A375 (cell line): Measurements from ENCODE around the gene NFIX. TPM values are rescaled to one million over a fixed set of nuclear protein-coding genes. Genes with fewer than 3 reads are reported as not detected.

ENCODE experiments used
- total RNA-seq: library from RNA; depleted of rRNA; stranded (reverse); fragments of >200 nt; shearing (Covaris generic); gene quantifications from 2 replicates; pipeline ENCODE4 v1.2.3, GENCODE V29; 2014; rRNA removed

Gene NFIX
- total RNA-seq = 22.5 and 28.1 TPM in 2 replicates

DNA sequence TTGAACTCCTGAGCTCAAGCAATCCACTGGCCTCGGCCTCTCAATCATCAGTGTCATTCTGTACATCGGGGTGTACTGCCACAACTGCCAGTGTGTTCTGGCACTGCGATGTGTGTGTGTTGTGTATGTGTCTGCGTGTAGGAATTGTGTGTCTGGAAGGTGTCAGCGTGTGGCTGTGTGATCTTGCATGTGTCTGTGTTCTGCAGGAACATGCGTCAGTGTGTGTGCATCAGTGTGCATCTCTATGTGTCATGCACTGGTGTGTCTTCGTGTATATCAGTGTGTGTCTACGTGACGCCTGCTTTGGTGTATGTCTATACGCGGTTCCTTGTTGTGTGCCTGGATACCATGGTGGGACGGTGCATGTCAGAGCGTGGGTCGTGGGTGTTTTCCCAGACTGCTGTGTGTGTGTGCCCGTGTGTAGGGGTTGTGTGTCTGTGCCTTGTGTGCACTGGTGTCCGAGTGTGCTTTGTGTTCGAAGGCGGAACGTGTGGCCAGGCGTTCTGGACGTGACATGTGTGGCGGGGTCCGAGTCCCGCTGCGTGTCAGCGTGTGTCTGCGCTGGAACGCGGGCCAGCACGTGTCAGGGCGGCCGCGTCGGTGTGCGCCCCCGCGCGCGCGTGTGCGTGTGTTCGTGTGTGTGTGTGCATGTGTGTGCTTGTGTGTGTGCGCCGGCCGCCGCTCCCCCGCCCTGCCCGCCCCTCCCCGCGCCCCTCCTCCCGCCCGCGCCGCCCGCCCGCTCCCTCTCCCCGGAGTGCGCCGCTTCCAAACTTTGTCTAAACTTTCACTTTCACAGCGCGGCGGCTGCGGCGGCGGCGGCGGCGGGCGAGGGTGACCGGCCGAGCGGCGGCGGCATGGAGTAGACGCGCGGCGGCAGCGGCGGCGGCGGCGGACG lies at the start of gene NFIX:
NFIX (plus strand) TSS at position 775 of the 895 bp plus-strand sequence. CDS start 363 bp downstream, outside the sequence.

GRCh38 chr19:12945479-12946091 lies 49.7 kb upstream of the NFIX start, which contains the start of gene RAD23A:
Gene RAD23A (plus strand): TSS chr19:12945862. CDS start chr19:12945949, 87 bp downstream.

GRCh38 chr19:12956446-12957388 lies 38.6 kb upstream of the NFIX start, which contains the start of gene GADD45GIP1:
Gene GADD45GIP1 (minus strand): TSS chr19:12957223. CDS start chr19:12957212, 11 bp downstream.

DNA sequence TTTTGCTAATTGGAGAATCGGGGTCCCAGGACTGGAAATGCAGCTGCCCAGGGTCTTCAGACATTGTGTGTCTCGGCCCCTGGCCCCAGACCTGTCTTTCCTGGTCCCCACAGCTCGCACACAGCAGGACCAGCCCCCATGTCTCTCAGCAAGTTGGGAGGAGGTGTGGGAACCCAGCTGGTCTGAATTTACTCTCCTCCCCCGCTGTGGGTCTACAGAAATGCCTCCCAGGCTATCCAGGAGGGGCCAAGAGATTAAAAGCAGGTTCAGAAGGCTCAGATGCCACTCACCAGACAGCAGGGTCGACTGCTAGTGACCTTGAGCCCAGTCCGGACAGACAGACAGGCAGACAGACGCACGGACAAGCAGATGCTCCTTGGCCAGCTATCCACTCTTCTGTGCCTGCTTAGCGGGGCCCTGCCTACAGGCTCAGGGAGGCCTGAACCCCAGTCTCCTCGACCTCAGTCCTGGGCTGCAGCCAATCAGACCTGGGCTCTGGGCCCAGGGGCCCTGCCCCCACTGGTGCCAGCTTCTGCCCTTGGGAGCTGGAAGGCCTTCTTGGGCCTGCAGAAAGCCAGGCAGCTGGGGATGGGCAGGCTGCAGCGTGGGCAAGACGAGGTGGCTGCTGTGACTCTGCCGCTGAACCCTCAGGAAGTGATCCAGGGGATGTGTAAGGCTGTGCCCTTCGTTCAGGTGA lies 25.8 kb upstream of the NFIX start, which contains the start of gene DAND5:
DAND5 (plus strand) TSS at position 285 of the 697 bp plus-strand sequence; CDS start at position 370, 85 bp downstream.

DNA sequence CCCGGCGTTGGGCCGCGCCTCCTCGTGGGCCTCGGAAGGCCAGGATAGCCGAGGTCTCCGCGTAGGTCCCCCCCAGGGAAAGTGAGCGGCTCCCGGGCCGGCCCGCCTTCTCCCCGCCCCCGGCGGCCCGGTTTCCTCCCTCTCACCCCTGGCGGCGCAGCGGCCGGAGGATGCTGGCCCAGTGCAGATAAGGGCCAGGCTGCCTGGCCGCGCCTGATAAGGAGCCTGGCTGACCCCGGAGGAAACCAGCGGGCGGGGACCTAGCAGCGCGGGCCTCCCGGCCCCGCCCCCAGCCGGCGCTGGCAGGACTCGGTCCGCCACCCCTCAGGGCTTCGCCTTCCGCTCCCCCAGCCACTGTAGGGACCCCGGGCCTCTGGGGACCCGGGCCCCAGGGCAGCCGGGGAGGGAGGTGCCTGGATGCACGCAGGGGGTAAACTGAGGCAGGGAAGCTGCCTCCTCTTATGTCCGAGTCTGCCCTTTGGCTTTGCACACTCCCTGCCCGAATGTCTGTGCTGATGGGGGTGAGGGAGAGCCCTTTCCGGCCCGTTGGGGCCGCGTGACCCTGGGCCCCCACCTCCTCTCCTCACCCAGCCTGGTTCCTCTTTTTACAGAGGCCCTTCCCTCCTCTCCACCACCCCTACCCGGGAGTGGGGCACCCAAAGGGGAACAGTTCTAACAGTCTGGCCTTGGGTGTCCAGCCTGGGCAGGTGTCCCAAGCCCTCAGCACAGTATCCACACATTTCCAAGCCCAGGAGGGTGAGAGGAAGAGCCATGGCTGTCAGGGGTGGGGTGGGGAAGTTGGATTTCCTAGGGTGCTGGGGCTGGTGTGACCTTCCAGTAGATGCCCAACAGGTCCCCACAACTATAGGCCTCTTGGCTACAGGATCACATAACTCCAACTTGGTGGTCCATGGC lies 107.6 kb downstream of the NFIX start, which contains the start of gene LYL1:
LYL1 (minus strand) TSS at position 193 of the 915 bp plus-strand sequence. CDS start 1,687 bp downstream, outside the sequence.

DNA sequence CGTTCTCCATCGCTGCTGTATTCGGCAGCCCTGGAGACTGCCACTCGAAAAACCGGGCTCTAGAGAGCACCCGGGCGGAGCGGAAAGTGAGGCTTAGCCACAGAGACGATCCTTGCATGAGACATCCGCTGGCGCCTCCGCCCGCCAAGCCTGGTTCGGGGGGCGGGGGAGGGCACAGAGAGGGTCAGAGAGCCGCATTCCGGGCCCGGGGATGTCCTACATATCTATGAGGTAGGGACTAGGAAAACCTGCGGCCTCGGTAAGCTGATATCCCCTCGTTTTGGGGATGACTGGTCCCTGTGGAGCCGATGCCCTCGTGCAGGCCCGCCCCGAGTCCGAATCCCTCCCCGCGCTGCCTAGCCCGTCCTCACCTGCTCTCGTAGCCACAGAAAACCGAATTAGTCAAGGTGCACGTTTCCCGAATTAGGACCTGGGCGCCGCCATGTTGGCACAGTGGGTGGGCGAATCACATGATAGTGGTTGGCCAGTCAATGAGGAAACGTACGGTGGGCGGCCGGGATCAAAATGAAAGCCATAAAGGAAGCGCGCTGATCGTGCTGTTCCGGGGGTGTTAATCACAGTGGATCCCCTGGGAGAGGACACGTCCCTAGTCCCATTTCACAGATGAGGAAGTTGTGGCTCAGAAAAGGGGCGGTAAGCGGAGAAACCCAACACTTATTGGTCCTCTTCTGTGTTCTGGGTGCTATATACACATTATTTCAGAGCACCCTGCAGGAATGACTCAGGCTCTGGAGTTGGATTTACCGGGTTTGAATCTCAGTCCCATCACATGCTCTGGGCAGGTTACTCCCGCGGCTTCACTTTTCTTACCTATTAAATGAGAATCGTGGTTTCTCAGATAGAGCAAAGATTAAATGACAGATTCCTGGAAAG lies 121.3 kb downstream of the NFIX start, which contains the start of gene TRMT1:
TRMT1 (minus strand) TSS at position 459 of the 894 bp plus-strand sequence; CDS start at position 118, 341 bp downstream.

GRCh38 chr19:13117772-13118423 lies 122.6 kb downstream of the NFIX start, which contains the start of gene NACC1:
Gene NACC1 (plus strand): TSS chr19:13118264. CDS start chr19:13135208, 16,944 bp downstream.

Other genes starting within 250 kb of the NFIX start
- gene BEST2, start 243.7 kb upstream of the NFIX start, total RNA-seq = not detected in 2 replicates
- gene HOOK2, start 219.9 kb upstream of the NFIX start, total RNA-seq = 21.1 and 25.3 TPM in 2 replicates
- gene JUNB, start 204.0 kb upstream of the NFIX start, total RNA-seq = 171 and 236 TPM in 2 replicates
- 319 and 370 TPM in 2 replicates for gene PRDX2, start 193.7 kb upstream of the NFIX start, total RNA-seq
- not detected in 2 replicates for gene THSD8, start 193.4 kb upstream of the NFIX start, total RNA-seq
- 96.4 and 96.8 TPM in 2 replicates for gene RNASEH2A, start 188.9 kb upstream of the NFIX start, total RNA-seq
- gene RTBDN, start 160.9 kb upstream of the NFIX start, total RNA-seq = not detected in 2 replicates
- gene MAST1, start 157.0 kb upstream of the NFIX start, total RNA-seq = 0.45 and 2.2 TPM in 2 replicates
- 47.9 and 68.7 TPM in 2 replicates for gene DNASE2, start 114.0 kb upstream of the NFIX start, total RNA-seq
- not detected in 2 replicates for gene KLF1, start 108.3 kb upstream of the NFIX start, total RNA-seq
- 39.7 and 47.5 TPM in 2 replicates for gene GCDH, start 104.3 kb upstream of the NFIX start, total RNA-seq
- 2.4 and 3.1 TPM in 2 replicates for gene SYCE2, start 76.2 kb upstream of the NFIX start, total RNA-seq
- gene FARSA, start 61.8 kb upstream of the NFIX start, total RNA-seq = 283 and 317 TPM in 2 replicates
- gene CALR, start 56.9 kb upstream of the NFIX start, total RNA-seq = 882 and 923 TPM in 2 replicates
- 342 and 376 TPM in 2 replicates for gene RAD23A, start 49.6 kb upstream of the NFIX start, total RNA-seq
- 148 and 190 TPM in 2 replicates for gene GADD45GIP1, start 38.3 kb upstream of the NFIX start, total RNA-seq
- 0.38 TPM in 1 of 2 replicates, not detected in the other for gene DAND5, start 25.9 kb upstream of the NFIX start, total RNA-seq
- 1.5 and 5.5 TPM in 2 replicates for gene LYL1, start 107.4 kb downstream of the NFIX start, total RNA-seq
- 88.8 and 89.0 TPM in 2 replicates for gene TRMT1, start 121.3 kb downstream of the NFIX start, total RNA-seq
- gene NACC1, start 122.8 kb downstream of the NFIX start, total RNA-seq = 104 and 135 TPM in 2 replicates
- gene STX10, start 154.9 kb downstream of the NFIX start, total RNA-seq = 181 and 199 TPM in 2 replicates
- 92.7 and 131 TPM in 2 replicates for gene IER2, start 154.9 kb downstream of the NFIX start, total RNA-seq